PFSK-1 (cell line): Measurements from ENCODE around the gene C1S.

Experiments
- SIN3A ChIP-seq: IDR thresholded peaks from 2 replicates; pipeline ENCODE4 v1.6.1; 2012; ENCODE audit warnings: mild to moderate bottlenecking, low read length, moderate library complexity, borderline replicate concordance; ENCODE audit not compliant: insufficient read depth
- TAF1 ChIP-seq: IDR thresholded peaks from 2 replicates; pipeline ENCODE4 v1.6.1; 2012; ENCODE audit warnings: low read length, control low read depth, borderline replicate concordance; ENCODE audit not compliant: insufficient read depth

GRCh38 chr12:7101047-7101693 lies 40.7 kb downstream of the C1S start:
- TF ChIP-seq TAF1 (no peak), SIN3A (no peak)
